ENCODE data around the gene CTBP1. TPM values are rescaled to one million over a fixed set of nuclear protein-coding genes. Genes with fewer than 3 reads are reported as not detected.
"Not testable (repeated sequence)": the region's sequence is repeated elsewhere in the genome, so short reads cannot be mapped to it uniquely, and the experiment has no call there.

CTBP1 gene
- total RNA-seq (2014; rRNA removed): 210 and 215 TPM in 2 replicates
- 135 TPM for polyA plus RNA-seq (2012)

GRCh38 chr4:1248245-1249147 lies at the start of gene CTBP1:
Gene CTBP1 (minus strand): TSS chr4:1249130. CDS start chr4:1241331, 7,799 bp downstream.
- peak; percentile 78 for DNase-seq (ENCODE audit: low read depth)

DNA sequence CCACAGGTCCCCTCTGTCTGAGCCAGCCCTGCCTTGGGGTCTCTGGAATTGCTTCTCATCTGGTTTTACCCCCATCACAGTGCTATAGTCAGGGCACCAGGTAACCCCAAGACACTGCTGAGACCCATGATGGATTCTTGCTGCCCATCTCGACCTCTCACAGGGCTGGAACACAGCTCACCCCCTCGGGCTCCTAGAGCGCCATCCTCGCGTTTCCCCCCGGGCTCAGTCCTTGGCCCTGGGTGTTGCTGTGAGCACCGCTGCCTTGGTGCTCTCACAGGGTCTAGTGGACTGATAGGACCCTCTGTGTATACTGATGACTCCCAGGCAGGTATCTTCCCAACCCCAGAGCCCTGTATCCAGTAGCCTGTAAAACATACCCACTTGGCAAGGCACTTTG lies 49.5 kb upstream of the CTBP1 start:
- DNase-seq (ENCODE audit: low read depth): no peak

DNA sequence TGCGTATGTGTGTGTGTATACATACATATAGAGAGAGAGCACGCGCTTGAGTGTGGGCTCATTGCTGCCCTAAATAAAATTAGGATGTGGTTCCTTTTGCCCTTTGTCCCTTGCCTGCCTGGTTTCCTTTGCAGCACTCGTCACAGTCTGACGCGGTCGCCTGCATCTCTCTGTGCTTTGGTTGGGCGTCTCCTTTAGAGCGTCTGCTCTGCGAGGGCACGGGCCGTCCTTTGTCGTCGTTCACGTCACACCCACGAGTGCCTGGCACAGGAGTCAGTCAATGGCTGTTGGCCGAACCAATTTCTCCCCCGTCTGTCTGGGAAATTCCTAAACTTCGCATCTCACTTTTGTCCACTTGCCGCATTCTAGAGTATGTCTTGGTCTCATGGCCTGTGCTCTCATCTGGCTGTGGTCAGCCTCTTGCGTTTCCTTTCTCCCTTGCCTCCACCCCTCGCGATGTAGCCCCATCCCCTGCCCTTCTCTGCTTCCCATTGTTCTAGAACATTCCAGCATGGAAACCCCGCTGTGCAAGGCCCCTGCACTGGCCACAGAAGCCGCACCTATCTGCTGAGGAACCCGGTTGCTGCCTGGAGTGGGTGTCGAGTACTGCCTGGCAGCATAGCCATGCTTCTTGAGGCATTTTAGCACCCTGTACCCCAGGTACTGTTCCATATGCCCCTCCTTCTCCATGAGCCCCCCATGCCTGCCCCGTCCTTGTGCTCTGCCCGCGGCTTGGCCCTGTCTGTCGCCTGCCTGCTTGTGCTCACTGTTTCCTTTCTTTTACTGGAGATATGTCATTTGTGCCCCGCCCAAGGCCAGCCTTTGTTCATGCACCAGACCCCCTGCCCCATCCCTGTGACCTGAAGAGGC lies 48.8 kb upstream of the CTBP1 start:
- DNase-seq (ENCODE audit: low read depth): no peak

- no peak for DNase-seq (ENCODE audit: low read depth)
These were observed 48.1 kb upstream of the CTBP1 start for GRCh38 chr4:1297023-1297395.

- DNase-seq (ENCODE audit: low read depth): no peak
These were observed 47.5 kb upstream of the CTBP1 start for GRCh38 chr4:1296324-1297022.

DNA sequence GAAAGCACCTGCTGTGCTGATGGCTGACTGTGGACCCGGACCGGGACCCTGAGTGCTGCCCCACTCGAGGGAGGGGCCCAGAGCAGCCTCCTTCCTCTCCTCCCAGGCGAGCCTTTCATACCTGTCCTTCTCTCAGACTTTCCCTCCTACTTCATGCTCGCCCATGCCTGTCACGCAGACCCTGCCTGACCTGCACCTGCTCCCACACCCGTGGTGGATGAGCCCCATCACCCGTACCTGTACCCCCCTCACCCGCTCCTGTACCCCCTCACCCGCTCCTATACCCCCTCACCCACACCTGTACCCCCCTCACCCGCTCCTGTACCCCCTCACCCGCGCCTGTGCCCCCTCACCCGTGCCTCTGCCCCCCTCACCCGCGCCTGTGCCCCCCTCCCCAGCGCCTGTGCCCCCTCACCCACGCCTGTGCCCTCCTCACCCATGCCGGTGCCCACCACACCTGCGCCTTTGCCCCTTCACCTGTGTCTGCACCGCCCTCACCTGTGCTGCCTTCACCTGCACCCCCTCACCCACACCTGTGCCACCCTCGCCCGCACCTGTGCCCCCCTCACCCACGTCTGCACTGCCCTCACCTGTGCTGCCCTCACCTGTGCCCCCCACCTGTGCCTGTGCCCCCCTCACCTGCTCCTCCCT lies 46.6 kb upstream of the CTBP1 start:
- DNase-seq (ENCODE audit: low read depth): no peak

DNA sequence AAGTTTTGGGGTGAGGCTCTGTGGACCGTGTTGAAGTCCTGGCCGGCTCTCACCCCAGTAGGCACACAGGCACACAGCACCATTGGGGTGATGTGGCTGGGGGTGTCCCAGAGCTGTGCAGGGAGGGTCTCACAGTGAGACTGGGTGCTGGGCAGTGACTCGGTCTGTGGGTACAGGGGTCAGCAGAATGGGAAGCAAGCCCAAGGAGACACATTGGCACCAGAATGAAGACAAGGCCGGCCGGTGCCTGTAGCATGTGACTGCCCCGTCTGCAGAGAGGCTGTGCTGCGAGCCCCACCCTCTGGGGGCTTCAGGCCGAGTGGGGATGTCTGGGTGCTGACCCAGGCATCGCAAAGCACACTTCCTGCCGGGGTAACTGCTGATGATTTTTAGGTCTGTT lies 46.0 kb upstream of the CTBP1 start:
- no peak for DNase-seq (ENCODE audit: low read depth)

DNA sequence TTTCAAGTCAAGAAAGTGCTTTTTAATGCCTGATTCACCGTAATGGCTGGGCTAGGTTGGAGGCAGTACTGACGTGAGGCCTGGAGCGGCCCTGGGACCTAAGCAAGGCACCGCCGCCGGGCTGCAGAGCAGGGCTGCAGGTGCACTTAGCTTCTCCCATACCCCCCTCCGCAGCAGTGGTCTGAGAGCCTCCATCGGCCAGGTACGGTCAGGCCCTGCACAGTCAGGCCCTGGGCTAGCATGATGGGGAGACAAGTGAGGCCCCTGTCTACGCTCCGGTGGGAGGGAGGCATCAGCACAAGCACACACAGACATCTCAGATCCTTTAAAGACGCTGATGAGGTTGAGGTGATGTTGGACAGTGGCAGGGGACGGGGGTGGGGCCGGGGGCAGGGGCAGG lies 45.5 kb upstream of the CTBP1 start:
- DNase-seq (ENCODE audit: low read depth): no peak

DNA sequence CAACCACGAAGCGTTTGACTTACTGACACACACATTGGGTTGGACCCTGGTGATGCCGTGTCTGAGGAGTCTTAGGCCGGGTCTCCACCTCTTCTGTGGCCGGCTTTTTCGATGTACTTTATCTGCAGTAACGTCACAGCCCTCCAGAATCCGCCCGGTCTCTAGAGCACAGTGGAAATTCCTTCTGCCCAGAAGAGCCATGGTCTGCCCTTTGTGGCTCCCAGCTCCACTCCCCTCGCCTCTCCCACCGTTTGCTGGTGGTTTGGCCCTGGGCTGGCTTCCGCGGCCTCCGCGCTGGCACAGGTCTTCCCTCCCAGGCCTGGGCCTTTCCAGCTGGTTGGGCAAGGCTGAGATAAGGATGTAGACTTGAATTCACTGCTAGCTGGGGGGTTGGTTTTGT lies 45.1 kb upstream of the CTBP1 start:
- no peak for DNase-seq (ENCODE audit: low read depth)

DNA sequence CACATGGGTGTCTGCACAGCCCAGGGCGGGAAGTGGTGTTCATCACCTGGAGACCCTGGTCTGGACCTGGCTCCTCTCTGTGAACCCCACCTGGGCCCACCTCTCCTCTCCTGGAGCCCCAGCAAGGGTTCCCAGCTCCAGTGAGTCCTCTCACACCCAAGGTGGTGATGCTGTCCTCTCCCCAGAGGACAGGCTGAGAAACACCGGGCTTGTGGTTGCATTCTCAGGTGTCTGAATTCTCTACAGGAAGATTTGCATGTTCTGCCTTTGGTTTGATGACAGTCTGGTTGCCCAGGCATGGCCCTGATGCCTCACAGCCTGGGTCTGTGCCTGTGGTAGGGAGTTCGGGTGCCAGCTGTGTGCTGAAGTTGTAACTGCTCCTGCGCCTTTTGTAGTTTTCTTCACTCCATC lies 44.6 kb upstream of the CTBP1 start:
- no peak for DNase-seq (ENCODE audit: low read depth)

DNA sequence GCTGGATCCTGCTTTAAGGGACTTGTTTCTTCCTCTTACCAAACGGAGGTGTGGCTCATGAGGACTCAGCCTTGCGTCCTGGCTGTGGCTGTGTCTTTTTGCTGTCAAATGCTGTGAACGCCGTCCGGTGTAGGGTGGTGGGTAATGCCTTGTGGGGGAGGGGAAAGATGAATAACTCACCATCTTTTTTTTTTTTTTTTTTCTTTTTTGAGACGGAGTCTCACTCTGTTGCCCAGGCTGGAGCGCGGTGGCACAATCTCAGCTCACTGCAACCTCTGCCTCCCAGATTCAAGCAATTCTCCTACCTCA lies 43.7 kb upstream of the CTBP1 start:
- DNase-seq (ENCODE audit: low read depth): not testable (repeated sequence)

DNA sequence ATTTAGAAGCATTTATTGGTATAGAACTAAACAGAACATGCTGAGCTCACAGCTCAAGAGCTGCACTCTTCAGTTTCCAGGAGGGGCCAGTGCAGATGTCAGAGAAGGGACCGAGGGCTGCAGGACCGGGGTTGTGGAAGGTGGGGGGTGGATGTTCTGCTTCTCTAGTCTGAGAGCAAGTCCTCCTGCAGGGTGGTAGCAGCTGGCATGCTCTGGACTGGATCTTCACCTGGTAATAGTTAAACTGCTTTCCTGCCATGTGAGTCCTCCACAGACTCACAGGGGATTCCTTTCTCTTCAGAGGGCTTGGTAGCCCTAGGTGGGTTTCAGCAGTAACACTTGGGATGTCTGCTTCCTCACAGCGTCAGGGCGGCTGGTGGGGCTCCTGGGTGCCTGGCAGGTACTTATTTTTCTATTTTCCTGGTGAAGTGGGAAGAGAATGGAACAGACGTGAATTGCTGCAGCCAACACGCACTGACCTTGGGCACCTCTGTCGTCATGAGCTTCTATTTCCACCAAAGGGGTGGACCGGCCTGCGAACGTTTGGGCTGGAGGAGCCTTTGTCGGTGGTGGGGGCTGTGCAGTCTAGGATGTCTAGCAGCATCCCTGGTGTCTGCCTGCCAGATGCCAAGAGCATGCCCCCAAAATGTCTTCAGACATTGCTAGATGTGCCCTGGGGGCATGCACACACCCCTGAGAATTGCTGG lies 43.2 kb upstream of the CTBP1 start:
- DNase-seq (ENCODE audit: low read depth): no peak

GRCh38 chr4:1291091-1291490 lies 42.2 kb upstream of the CTBP1 start:
- no peak for DNase-seq (ENCODE audit: low read depth)

GRCh38 chr4:1290165-1290977 lies 41.4 kb upstream of the CTBP1 start:
- DNase-seq (ENCODE audit: low read depth): no peak

GRCh38 chr4:1289207-1290164 lies 40.6 kb upstream of the CTBP1 start, which contains the start of gene MAEA:
Gene MAEA (plus strand): TSS chr4:1289891. CDS start chr4:1289914, 23 bp downstream.
- DNase-seq (ENCODE audit: low read depth): peak; percentile 96

- DNase-seq (ENCODE audit: low read depth): no peak
These were observed 39.9 kb upstream of the CTBP1 start for GRCh38 chr4:1288786-1289185.

DNA sequence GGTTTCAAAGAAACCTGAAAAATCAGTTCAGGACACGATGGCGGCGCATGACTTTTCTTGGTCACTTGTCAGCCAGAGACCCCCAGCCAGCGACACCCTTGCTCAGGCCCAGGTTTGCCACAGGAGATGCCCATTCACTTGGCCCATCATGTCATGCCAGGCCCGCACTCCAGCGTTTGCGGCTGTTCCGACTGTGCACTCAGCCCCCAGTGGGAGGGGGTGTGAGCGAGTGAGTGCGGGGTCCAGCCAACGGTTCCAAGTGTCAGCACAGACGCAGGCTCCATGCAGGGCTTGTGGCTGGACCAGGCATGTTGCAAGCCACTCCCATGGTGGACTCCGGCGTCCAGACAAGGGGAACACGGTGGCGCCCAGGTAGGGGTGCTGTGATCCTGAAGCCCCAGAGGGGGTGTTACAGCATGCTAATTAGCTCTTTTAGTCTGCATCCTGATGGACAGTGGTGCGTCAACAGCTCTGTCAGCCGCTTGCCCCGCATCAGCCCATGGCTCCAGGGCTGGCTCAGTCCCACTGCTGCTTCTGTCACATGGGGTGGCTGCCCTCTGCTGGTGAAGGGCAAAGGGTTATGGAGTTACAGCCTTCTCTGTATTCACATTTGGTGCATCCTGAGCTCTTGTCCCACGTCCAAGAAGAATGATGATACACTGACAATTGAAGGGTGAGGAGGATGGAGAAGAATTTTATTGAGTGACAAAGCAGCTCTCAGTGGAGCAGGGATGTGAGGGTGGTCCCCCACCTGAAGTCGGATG lies 37.0 kb upstream of the CTBP1 start:
- no peak for DNase-seq (ENCODE audit: low read depth)
